T1000 (cell line): Measurements from ENCODE around the gene COIL.

Experiments used
- DNase-seq: peaks from one replicate; lab custom pipeline; 2025; ENCODE audit warnings: mixed read lengths; lab: John Stamatoyannopoulos, UW

The COIL gene

DNA sequence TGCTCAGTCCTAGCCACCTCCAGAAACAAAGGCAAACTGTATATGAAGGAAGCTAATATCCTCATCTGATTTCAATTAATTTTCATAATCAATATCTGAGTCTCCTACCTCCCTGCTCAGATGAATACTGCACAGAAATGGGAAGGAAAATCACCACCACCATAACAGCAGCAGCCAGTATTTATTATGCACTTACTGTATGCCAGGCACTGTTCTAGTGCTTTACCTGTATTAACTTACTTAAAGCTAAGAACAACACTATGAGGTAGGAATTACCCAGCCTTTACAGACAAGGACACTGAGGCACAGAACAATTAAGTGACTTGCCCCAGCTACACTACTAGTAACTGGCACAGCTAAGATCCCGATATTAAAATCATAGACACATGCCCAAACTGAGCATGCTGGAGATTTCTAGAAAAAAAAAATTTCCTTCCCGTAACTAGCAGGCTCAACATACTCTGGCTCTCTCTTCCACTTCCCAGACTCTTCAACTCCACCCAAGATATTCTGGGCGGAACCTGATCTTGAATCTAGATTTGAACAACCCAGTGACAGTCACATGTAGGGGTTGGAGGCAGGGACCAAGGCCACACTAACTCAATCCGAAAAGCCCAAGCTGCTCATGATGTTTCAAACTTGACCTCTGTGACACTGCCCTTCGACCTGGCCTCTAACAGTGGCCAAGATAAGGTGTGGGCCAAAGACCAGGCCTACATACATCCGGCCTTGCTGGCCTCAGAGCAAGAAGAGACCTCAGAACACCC lies 50.9 kb downstream of the COIL start:
- no peak for DNase-seq

GRCh38 chr17:56908001-56908542 lies 52.8 kb downstream of the COIL start:
- no peak for DNase-seq

DNA sequence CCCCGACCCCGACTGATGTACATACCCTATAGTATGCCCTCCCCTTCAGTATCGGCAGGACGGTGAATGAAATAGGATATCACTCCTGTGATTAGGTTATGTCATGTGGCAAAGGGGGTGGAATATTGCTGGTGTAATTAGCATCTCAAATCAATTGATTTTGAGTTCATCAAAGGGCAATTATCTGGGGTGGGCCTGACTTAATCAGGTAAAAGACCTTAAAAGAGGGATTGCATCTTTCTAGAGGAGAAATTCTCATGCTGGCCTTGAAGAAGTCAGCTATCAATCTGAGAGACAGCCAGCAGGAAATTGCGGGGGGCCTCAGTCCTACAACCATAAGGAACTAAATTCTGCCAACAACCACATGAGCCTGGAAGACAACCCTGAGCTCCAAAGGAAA lies 57.3 kb downstream of the COIL start:
- DNase-seq, result no peak

DNA sequence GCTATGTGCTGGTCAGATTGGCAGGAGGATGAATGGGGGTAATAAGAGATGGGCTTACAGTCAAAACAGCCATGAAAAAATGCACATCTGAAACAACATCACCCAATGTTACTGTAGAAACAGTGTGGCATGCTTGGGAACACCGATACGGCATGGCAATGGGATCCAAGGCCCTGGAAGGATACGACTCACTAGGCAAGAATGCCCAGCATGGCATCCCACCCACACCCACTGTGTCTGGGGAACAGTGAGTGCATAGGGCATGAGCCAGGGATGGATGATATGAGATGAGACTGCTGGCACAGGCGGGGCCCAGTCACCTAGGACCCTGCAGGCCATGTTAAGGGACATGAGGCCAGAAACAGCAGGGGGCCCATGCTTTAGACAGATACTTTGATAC lies 58.5 kb downstream of the COIL start:
- peak; percentile 58 for DNase-seq

DNA sequence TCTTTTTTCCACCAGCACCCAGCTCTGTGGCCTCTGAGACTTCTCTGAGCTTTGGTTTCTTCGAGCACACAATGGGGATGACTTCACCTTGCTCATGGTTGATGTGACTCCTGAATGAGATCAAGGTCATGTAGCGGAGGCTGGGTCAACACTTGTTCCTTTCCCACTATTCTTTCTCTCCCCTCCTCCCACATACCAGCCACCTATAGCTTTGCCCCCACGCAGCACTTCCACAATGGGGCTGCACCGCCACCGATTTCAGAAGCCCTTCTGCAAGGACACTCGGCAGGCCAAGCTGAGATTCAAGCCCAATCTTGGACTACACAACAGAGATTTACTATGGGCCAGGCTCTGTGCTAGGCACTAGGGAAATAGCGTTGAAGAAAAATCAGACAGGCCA lies 61.4 kb downstream of the COIL start:
- DNase-seq, result no peak

DNA sequence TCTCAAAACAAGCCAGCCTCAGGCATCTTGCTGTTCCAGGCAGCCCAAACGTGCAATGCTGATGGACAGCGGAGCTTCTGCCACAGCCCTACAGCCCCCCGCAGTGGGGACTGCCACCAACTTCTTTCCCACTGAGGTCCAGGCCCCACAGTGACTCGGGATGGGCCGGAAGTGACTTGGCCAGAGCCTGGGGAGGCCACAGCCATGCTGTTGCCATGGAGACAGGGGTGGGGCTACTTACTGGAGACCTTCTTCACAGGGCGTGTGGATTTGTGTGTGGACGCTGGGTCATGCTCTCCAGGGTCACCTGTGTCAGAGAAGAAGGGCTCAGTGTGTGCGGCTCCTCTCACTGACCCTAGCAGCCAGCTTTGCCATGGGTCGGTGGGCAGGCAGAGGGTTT lies 62.0 kb downstream of the COIL start:
- DNase-seq, result no peak

DNA sequence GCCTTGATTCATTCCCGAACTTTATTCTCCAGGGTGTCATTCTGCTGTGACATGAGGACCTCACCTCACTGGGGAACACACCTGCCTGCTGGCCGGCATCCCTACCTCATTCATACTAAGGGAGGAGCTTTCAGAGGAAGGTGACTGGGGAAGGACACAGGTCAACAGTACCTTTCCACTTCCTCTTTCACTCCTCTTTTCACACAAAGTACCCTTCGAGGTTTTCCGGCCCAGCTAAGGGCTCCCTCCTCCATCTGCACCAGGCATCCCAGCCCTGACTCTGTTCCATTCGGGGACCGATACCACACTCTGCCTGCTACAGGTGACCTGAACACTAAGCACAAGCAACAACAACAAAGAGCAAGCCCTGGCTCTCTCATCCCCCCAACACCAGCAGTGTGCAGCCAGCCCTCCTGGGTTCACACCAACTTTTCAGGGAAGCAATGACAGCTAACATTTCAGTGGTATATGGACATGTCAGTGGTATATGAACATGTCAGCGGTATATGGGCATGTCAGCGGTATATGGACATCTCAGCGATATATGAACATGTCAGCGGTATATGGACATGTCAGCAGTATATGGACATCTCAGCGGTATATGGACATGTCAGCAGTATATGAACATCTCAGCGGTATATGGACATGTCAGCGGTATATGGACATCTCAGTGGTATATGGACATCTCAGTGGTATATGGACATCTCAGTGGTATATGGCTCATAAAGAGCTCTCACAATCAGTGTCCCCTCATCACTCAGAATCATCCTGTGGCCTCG lies 63.0 kb downstream of the COIL start:
- DNase-seq, result no peak

DNA sequence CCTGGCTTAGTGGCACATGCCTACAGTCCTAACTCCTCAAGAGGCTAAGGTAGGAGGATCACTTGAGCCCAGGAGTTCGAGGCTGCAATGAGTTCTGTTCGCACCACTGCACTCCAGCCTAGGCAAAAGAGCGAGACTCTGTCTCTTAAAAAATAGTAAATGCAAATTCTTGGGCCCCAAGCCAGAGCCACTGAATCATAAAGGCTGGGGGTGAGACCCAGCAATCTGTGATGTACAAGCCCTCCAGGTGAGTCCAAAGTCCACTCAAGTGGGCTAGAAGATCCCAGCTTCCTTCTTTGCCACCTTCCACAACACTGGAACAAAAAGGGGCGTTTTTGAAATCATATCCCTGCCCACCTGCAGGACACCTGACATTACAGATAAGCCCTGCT lies 63.9 kb downstream of the COIL start:
- DNase-seq, result no peak

GRCh38 chr17:56896217-56896967 lies 64.5 kb downstream of the COIL start:
- DNase-seq, result no peak

DNA sequence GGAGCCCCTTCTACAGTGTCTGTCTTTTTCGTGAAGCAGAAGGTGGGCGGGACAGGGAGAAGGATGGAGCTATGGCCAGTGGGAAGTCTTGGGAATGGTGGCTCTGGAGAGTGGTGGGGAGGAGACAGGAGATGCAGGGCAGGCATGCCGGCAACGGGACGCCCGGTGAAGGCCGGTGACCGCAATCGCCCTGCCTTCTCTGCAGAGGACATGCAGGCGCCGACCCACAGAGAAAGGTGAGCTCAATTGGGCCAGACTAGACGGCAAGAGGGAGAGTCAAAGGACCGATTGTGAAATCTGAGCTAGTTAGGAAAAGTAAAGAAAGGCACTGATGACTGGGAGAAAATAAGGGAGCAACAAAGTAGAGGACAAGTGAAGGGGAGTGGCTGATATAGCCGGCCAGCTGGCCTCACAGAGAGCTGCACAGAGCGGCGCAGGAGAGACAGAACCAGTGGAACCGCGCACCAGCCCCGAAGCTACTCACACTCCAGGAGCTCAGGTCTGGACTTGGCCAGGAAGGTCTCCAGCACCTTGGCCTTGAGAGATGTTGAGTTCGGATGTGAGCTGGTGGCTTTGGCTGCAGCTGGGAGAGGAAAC lies 65.9 kb downstream of the COIL start:
- DNase-seq, result no peak

- no peak for DNase-seq
These were observed 67.3 kb downstream of the COIL start for GRCh38 chr17:56893503-56893902.

- DNase-seq, result no peak
These were observed 68.5 kb downstream of the COIL start for GRCh38 chr17:56892333-56892732.

DNA sequence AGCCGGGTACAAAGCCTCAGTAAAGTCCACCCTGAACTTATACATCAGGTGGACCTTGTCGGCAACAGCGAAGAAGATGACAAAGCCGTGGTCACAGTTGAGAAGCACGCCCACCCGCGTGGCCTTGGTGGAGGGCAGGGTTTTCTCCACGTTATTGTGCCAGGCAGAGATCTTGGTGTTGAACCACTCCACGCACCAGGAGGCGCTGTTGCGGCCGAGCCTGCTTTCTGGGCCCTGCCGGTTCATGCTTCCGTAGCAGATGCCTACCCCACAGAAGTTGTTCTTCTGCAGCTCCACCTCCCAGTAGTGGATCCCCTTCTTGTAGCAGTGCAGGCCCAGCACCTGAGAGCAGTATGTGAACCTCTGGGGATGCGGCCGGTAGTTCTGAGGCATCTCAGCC lies 69.1 kb downstream of the COIL start:
- no peak for DNase-seq

DNA sequence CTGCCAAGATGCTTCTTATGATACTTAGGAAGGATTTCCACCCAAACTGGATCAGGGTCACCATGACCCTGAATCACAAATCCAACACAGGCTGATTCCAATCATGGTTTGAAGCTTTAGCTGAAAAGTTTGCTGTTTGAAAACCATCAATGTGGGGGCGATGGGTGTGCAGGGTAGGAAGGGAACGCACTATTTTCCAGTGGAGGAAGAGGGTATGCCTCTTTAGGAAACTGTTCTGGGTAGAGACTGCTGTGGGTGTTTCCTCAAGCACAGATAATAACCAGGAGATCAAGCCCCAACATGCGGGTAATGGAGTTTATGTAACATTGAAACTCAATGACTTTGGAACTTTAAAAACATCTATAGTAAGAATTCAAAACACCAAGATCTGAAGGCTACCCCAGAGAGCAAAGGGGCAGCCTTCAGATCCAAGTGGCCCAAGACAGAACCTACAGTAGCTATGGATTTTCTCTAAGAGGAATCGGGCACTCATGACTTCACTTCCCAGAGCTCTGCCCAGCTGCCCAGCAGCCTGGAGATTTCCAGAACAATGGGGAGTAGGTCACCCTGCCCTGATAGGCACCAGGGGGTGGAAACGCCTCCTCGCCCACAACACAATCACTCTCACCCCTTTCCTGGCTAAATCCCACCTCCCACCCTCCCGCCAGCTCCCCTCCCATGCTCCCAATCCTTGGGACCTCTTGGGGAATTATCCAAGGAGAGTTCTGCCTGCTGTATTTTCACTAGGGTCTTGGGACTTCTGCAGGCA lies 69.8 kb downstream of the COIL start:
- no peak for DNase-seq

DNA sequence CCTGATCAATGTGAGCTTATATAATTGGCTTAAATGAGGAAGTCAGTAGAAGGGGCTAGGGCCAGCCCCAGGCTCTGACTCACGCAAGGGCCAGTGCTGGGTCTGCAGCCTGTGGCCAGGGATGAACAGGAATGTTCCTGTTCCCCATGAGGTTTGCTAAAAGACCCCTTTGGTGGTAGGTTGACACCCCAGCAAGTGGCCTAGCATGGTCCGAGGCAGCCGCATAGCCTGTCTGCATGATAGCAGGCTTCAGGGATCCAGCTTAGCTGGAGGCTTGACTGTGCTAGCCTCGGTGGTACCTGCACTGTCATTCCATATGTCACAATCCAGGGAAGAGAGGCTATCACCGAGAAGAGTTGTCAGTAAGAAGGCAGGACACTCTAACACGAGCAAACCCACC lies 70.5 kb downstream of the COIL start:
- DNase-seq, result no peak
